MCF 10A (cell line): Measurements from ENCODE around the gene AKIRIN1. TPM values are rescaled to one million over a fixed set of nuclear protein-coding genes. Genes with fewer than 3 reads are reported as not detected.

Experiments used
- BruUV-seq: library from RNA; stranded (reverse); fragments of 400-500 nt; replicated peaks from 2 replicates; lab custom pipeline; 2021; lab: Mats Ljungman, UMichigan
- CTCF ChIA-PET: fragments of 300-600 bp; sonication (Branson Sonifier 250); formaldehyde crosslinking; extraction: SDS; loops from one replicate; lab custom pipeline; 2021; ENCODE audit warnings: antibody characterized with exemption, inconsistent platforms; lab: Yijun Ruan, JAX
- POLR2A ChIA-PET: fragments of 300-600, 350-650 bp; sonication (Branson Sonifier 250); formaldehyde crosslinking; extraction: SDS; loops from one replicate; lab custom pipeline; 2020; ENCODE audit warnings: antibody characterized with exemption, inconsistent platforms; lab: Yijun Ruan, JAX
- DNase-seq: peaks from one replicate; pipeline ENCODE4 v3.0.0-alpha.2; 2018; ENCODE audit not compliant: unreplicated experiment
- H3K27ac Mint-ChIP-seq: one replicate; pipeline ENCODE4 v1.8.0; 2022; ENCODE audit warnings: mild to moderate bottlenecking, low read depth, mixed read lengths; ENCODE audit not compliant: unreplicated experiment
- H3K27me3 Mint-ChIP-seq: one replicate; pipeline ENCODE4 v1.8.0; 2022; ENCODE audit warnings: mixed read lengths; ENCODE audit not compliant: insufficient read depth, unreplicated experiment
- H3K36me3 Mint-ChIP-seq: one replicate; pipeline ENCODE4 v1.8.0; 2022; ENCODE audit warnings: mild to moderate bottlenecking, moderate library complexity, mixed read lengths; ENCODE audit not compliant: insufficient read depth, unreplicated experiment
- H3K4me1 Mint-ChIP-seq: one replicate; pipeline ENCODE4 v1.8.0; 2022; ENCODE audit warnings: mixed read lengths; ENCODE audit not compliant: insufficient read depth, unreplicated experiment
- H3K4me3 Mint-ChIP-seq: one replicate; pipeline ENCODE4 v1.8.0; 2022; ENCODE audit warnings: mild to moderate bottlenecking, moderate library complexity, mixed read lengths; ENCODE audit not compliant: unreplicated experiment
- H3K9me3 Mint-ChIP-seq: one replicate; pipeline ENCODE4 v1.8.0; 2022; ENCODE audit warnings: mixed read lengths; ENCODE audit not compliant: unreplicated experiment
- CTCF ChIP-seq: fragments of 200-600 bp; IDR thresholded peaks from one replicate; pipeline ENCODE4 v1.8.0; 2022; ENCODE audit warnings: antibody characterized with exemption, mild to moderate bottlenecking; ENCODE audit not compliant: unreplicated experiment
- intact Hi-C: fragments of 100-400 bp; cut with micrococcal nuclease; formaldehyde crosslinking; loops from 2 replicates; pipeline ENCODE4 v1.14.1; 2022
- total RNA-seq: library from RNA; stranded (reverse); gene quantifications from 2 replicates; pipeline ENCODE4 v1.2.3, GENCODE V29; 2022

The AKIRIN1 gene
- total RNA-seq, 1 experiment from 2014 or later: 59.0 TPM

DNA sequence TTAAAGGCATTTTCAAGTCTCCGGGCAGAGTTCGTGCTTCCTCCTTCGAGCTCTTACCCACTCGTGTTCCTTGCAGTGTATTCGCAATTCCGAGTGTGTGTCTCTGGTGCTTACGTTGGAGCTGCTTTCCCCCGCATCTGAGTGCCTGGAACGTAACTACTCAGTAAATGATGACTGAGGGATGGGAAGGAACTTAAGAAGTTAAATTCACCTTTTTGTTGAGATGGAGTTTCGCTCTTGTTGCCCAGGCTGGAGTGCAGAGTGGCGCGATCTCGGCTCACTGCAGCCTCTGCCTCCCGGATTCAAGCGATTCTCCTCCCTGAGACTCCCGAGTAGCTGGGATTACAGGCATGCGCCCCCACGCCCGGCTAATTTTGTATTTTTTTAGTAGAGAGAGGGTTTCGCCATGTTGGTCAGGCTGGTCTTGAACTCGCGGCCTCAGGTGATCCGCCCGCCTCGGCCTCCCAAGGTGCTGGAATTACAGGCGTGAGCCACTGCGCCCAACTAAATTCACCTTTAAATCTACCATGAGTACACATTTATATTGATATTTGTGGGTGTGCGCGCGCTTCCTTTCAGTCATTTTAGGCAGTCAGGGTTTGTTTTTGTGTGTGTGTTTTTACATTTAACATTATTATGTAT lies 35.9 kb downstream of the AKIRIN1 start:
- peaks cover 55% of the 10 kb centered on the region for H3K36me3 Mint-ChIP-seq
- no peak for DNase-seq
- no peak for TF ChIP-seq CTCF
- H3K27me3 Mint-ChIP-seq: no peaks in the 10 kb centered on the region
- peak overlapping the region; percentile 78 for H3K4me3 Mint-ChIP-seq
- BruUV-seq: no TSS peak
- H3K4me1 Mint-ChIP-seq: peaks cover 11% of the 10 kb centered on the region
- ChIA-PET POLR2A (interaction anchor here (0.6 to 2.9 kb wide), 37 partner anchors 9 to 1336 kb away, joined by 3 to 40 read pairs (median 4); partner anchors contain the start of genes AKIRIN1, CAP1, MYCBP and RHBDL2), CTCF (interaction anchor here (0.6 to 1.5 kb wide), 3 partner anchors 8 to 111 kb away, joined by 3 to 5 read pairs (median 4); no protein-coding TSS in a partner anchor)
- no peaks in the 10 kb centered on the region for H3K9me3 Mint-ChIP-seq
- intact Hi-C loops: loop anchor here (1.0 to 5.0 kb wide), 4 partner anchors 36 to 168 kb away; partner anchors contain the start of genes AKIRIN1, MYCBP, RHBDL2 and RRAGC
- peak overlapping the region; percentile 94 for H3K27ac Mint-ChIP-seq

- H3K4me3 Mint-ChIP-seq: no peak overlapping the region
- H3K27me3 Mint-ChIP-seq: no peaks in the 10 kb centered on the region
- ChIA-PET POLR2A (interaction anchor here (0.7 kb wide), 1 partner anchor 196 kb away, joined by 4 read pairs; no protein-coding TSS in a partner anchor), CTCF (interaction anchor here (0.8 kb wide), 1 partner anchor 8 kb away, joined by 4 read pairs; the partner anchor contains the start of gene NDUFS5)
- no peak for TF ChIP-seq CTCF
- peaks cover 93% of the 10 kb centered on the region for H3K36me3 Mint-ChIP-seq
- no peak overlapping the region for H3K27ac Mint-ChIP-seq
- H3K9me3 Mint-ChIP-seq: no peaks in the 10 kb centered on the region
- BruUV-seq: no TSS peak
- no peak for DNase-seq
- peaks cover 7% of the 10 kb centered on the region for H3K4me1 Mint-ChIP-seq
- intact Hi-C loops: no loop called here
Observed at GRCh38 chr1:39034114-39034654, 43.1 kb downstream of the AKIRIN1 start.

DNA sequence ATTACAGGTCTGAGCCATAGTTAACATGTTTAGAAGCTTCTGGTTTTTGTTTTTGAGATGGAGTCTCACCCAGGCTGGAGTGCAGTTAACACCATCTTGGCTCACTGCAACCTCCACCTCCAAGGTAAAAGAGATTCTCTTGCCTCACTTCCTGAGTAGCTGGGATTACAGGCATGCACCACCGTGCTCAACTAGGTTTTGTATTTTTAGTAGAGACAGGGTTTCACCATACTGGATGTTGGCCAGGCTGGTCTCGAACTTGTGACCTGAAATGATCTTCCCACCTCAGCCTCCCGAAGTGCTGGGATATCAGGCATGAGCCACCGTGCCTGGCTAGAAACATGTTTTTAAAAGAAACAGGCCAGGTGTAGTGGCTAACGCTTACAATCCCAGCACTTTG lies 45.6 kb downstream of the AKIRIN1 start:
- Mint-ChIP-seq H3K9me3 (no peaks in the 10 kb centered on the region), H3K27ac (no peak overlapping the region), H3K27me3 (no peaks in the 10 kb centered on the region), H3K36me3 (peaks cover 94% of the 10 kb centered on the region), H3K4me3 (no peak overlapping the region), H3K4me1 (peaks cover 7% of the 10 kb centered on the region)
- no peak for TF ChIP-seq CTCF
- CTCF ChIA-PET: interaction anchor here (0.6 kb wide), 2 partner anchors 180 to 601 kb away, joined by 3 read pairs; no protein-coding TSS in a partner anchor
- POLR2A ChIA-PET: interaction anchor here (1.9 to 2.5 kb wide), 2 partner anchors 10 to 11 kb away, joined by 6 to 9 read pairs; partner anchors contain the start of gene NDUFS5
- BruUV-seq: no TSS peak
- DNase-seq: no peak
- intact Hi-C loops: no loop called here

GRCh38 chr1:39043513-39043912 lies 52.4 kb downstream of the AKIRIN1 start:
- Mint-ChIP-seq H3K9me3 (no peaks in the 10 kb centered on the region), H3K4me3 (no peak overlapping the region), H3K36me3 (peaks cover 55% of the 10 kb centered on the region), H3K27me3 (no peaks in the 10 kb centered on the region), H3K27ac (no peak overlapping the region), H3K4me1 (peaks cover 7% of the 10 kb centered on the region)
- no peak for DNase-seq
- ChIA-PET POLR2A (interaction anchor here (3.0 kb wide), 1 partner anchor 17 kb away, joined by 15 read pairs; the partner anchor contains the start of gene NDUFS5), CTCF (no interaction called here)
- no peak for TF ChIP-seq CTCF
- no TSS peak for BruUV-seq
- intact Hi-C loops: no loop called here
